Loucy (cell line): Measurements from ENCODE around the gene PRKN.

Source experiments
- H2AFZ ChIP-seq: fragments of 200-600 bp; sonication (generic); 2 replicates; pipeline ENCODE4 v1.6.0; 2016; ENCODE audit warnings: antibody characterized with exemption, mild to moderate bottlenecking, low read length, moderate library complexity
- H3F3A ChIP-seq: fragments of 200-600 bp; 2 replicates; pipeline ENCODE4 v1.6.0; 2016; ENCODE audit warnings: antibody characterized with exemption, low read depth, mild to moderate bottlenecking
- H3K27me3 ChIP-seq: fragments of 200-600 bp; sonication (generic); 2 replicates; pipeline ENCODE4 v1.6.1; 2014; ENCODE audit warnings: low read length, mild to moderate bottlenecking; ENCODE audit not compliant: insufficient read depth, poor library complexity, severe bottlenecking
- H3K36me3 ChIP-seq: fragments of 200-600 bp; sonication (generic); 2 replicates; pipeline ENCODE4 v1.6.1; 2016; ENCODE audit warnings: low read length; ENCODE audit not compliant: insufficient read depth
- H3K4me1 ChIP-seq: fragments of 200-600 bp; sonication (generic); 2 replicates; pipeline ENCODE4 v1.5.1; 2014; ENCODE audit warnings: low read length, mild to moderate bottlenecking; ENCODE audit not compliant: insufficient read depth, poor library complexity, severe bottlenecking
- H3K4me2 ChIP-seq: fragments of 200-600 bp; sonication (generic); 2 replicates; pipeline ENCODE4 v1.6.0; 2014; ENCODE audit warnings: antibody characterized with exemption, low read length, low read depth, mild to moderate bottlenecking; ENCODE audit not compliant: poor library complexity, severe bottlenecking
- H3K4me3 ChIP-seq: fragments of 200-600 bp; sonication (generic); 2 replicates; pipeline ENCODE4 v1.5.1; 2014; ENCODE audit warnings: low read length, mild to moderate bottlenecking, mixed read lengths; ENCODE audit not compliant: poor library complexity, severe bottlenecking
- H3K79me2 ChIP-seq: fragments of 200-600 bp; sonication (generic); 2 replicates; pipeline ENCODE4 v1.6.1; 2014; ENCODE audit warnings: low read length; ENCODE audit not compliant: insufficient read depth
- H3K9ac ChIP-seq: fragments of 200-600 bp; sonication (generic); 2 replicates; pipeline ENCODE4 v1.6.0; 2014; ENCODE audit warnings: mild to moderate bottlenecking, low read depth, low read length, moderate library complexity; ENCODE audit not compliant: poor library complexity, severe bottlenecking
- H3K9me2 ChIP-seq: fragments of 200-600 bp; sonication (generic); replicated peaks from 2 replicates; pipeline ENCODE4 v1.6.1; 2016; ENCODE audit warnings: low read depth, low read length, mixed read lengths
- H3K9me3 ChIP-seq: fragments of 200-600 bp; sonication (generic); 2 replicates; pipeline ENCODE4 v1.6.1; 2014; ENCODE audit warnings: mild to moderate bottlenecking, antibody characterized with exemption, low read length, low read depth; ENCODE audit not compliant: insufficient read depth
- H4K20me1 ChIP-seq: fragments of 200-600 bp; sonication (generic); 2 replicates; pipeline ENCODE4 v1.6.0; 2014; ENCODE audit warnings: antibody characterized with exemption, low read length, mild to moderate bottlenecking; ENCODE audit not compliant: insufficient read depth, poor library complexity, severe bottlenecking
- EZH2phosphoT487 ChIP-seq: fragments of 200-600 bp; IDR thresholded peaks from 2 replicates; pipeline ENCODE4 v1.6.1; 2018; ENCODE audit warnings: antibody characterized with exemption, mild to moderate bottlenecking, moderate library complexity, borderline replicate concordance
- TF ChIP-seq, protein P1 (sequence below): fragments of 200-600 bp; sonication (generic); conservative IDR thresholded peaks from 2 replicates; pipeline ENCODE4 v1.5.1; 2014; ENCODE audit warnings: mild to moderate bottlenecking, antibody characterized with exemption, low read length

The PRKN gene

DNA sequence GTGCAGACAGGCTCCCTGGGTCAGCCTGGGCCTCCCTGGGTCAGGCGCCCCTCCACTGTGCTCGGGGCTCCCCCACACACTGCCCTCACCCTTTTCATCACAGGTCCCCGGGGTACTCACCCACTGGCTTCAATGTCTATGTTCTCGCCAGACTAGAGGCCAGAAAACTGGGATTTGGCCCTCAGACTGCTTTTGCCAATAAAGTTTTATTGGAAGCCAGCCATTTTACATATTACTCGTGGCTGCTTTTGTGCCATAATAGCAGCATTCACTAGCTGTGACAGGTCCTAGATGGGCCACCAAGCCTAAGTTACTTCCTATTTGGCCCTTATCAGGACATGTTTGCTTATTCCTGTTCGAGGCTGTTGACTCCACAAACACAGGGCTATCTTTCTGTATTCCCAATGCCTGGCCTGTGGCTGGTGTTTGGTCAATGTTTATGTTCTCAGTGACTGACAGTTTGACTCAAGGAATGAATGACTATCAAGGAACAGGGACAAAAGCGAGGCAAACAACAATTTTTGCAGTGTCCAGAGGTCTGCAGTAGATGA is 928.6 kb downstream of the PRKN start:
- H3K9me3 ChIP-seq: no peaks in the 10 kb centered on the region; the same call in 1 of the 2 replicates
- H3K9me2 ChIP-seq: no peaks in the 10 kb centered on the region
- peaks cover 4% of the 10 kb centered on the region for H3K4me1 ChIP-seq
- no peak for TF ChIP-seq EZH2phosphoT487
- TF ChIP-seq, protein P1, sequence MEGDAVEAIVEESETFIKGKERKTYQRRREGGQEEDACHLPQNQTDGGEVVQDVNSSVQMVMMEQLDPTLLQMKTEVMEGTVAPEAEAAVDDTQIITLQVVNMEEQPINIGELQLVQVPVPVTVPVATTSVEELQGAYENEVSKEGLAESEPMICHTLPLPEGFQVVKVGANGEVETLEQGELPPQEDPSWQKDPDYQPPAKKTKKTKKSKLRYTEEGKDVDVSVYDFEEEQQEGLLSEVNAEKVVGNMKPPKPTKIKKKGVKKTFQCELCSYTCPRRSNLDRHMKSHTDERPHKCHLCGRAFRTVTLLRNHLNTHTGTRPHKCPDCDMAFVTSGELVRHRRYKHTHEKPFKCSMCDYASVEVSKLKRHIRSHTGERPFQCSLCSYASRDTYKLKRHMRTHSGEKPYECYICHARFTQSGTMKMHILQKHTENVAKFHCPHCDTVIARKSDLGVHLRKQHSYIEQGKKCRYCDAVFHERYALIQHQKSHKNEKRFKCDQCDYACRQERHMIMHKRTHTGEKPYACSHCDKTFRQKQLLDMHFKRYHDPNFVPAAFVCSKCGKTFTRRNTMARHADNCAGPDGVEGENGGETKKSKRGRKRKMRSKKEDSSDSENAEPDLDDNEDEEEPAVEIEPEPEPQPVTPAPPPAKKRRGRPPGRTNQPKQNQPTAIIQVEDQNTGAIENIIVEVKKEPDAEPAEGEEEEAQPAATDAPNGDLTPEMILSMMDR: no peak
- H2AFZ ChIP-seq: no peak overlapping the region
- H3F3A ChIP-seq: no peaks in the 10 kb centered on the region
- no peak overlapping the region for H3K4me3 ChIP-seq
- H4K20me1 ChIP-seq: no peaks in the 10 kb centered on the region
- no peaks in the 10 kb centered on the region for H3K27me3 ChIP-seq
- no peaks in the 10 kb centered on the region for H3K36me3 ChIP-seq
- no peaks in the 10 kb centered on the region for H3K79me2 ChIP-seq
- no peak overlapping the region for H3K4me2 ChIP-seq
- H3K9ac ChIP-seq: no peak overlapping the region

DNA sequence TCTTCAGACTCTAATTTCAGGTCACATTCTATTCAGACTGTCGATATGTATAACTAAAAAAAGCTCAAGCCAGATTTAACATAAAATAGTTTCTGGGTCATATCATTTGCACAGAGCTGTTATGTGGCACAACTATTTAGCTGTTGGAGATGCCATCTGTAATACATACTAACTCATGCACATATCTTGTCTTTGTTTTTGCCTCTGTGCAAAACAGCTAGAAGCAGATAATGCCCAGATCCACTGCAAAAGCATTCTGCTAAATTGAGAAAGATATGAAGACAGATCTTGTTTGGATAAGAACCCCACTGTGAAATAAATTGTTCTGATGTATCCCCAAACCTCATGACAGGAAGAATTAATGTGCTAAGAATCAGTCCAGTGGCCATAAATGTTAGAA is 930.9 kb downstream of the PRKN start:
- no peak overlapping the region for H3K9ac ChIP-seq
- no peaks in the 10 kb centered on the region for H3K4me1 ChIP-seq
- H2AFZ ChIP-seq: no peak overlapping the region
- H3K36me3 ChIP-seq: no peaks in the 10 kb centered on the region
- H3K4me3 ChIP-seq: no peak overlapping the region
- H3K79me2 ChIP-seq: no peaks in the 10 kb centered on the region
- no peak overlapping the region for H3K4me2 ChIP-seq
- H3K9me2 ChIP-seq: no peaks in the 10 kb centered on the region
- no peak for TF ChIP-seq EZH2phosphoT487
- TF ChIP-seq, protein P1: no peak
- no peaks in the 10 kb centered on the region for H3F3A ChIP-seq
- H3K27me3 ChIP-seq: no peaks in the 10 kb centered on the region
- no peaks in the 10 kb centered on the region; the same call in 1 of the 2 replicates for H3K9me3 ChIP-seq
- no peaks in the 10 kb centered on the region for H4K20me1 ChIP-seq

DNA sequence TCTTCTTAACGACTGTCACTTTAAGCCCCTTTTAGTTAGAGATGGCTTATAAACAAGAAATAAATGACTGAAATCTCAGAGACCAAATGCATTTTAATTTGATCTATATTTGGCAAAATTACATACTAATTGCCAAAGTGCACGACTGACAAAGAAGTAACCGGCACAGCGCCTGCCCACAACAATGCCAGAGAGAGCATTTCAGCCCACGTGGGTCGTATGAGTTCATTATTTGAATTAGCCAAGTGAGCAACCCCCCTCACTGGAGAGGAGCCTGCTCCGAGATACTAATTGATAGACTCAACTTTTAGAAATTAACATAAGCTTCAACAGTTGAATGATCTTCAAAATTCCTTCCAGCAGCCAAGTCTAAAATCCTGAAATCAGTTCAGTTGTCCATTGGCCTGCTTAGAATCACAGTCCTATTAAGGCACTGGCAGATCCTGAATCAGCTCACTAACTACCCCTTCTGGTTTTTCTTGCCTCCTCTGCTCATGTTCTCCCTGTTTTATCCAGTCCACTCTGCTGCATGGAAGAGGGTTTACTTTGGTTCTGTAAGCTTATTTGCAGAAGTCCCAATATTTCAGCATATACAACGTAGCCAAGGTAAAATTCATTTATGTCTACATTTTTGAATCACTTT is 934.6 kb downstream of the PRKN start:
- H4K20me1 ChIP-seq: no peaks in the 10 kb centered on the region
- no peak overlapping the region for H3K4me3 ChIP-seq
- H3K9me2 ChIP-seq: no peaks in the 10 kb centered on the region
- no peak for TF ChIP-seq EZH2phosphoT487
- TF ChIP-seq, protein P1: no peak
- no peaks in the 10 kb centered on the region for H3K4me1 ChIP-seq
- H3K9me3 ChIP-seq: no peaks in the 10 kb centered on the region; the same call in 1 of the 2 replicates
- H3K36me3 ChIP-seq: no peaks in the 10 kb centered on the region
- H3K9ac ChIP-seq: no peak overlapping the region
- H3K79me2 ChIP-seq: no peaks in the 10 kb centered on the region
- no peak overlapping the region for H3K4me2 ChIP-seq
- no peaks in the 10 kb centered on the region for H3F3A ChIP-seq
- H2AFZ ChIP-seq: no peak overlapping the region
- no peaks in the 10 kb centered on the region for H3K27me3 ChIP-seq
